ENCODE data around the gene OPCML.

The OPCML gene

DNA sequence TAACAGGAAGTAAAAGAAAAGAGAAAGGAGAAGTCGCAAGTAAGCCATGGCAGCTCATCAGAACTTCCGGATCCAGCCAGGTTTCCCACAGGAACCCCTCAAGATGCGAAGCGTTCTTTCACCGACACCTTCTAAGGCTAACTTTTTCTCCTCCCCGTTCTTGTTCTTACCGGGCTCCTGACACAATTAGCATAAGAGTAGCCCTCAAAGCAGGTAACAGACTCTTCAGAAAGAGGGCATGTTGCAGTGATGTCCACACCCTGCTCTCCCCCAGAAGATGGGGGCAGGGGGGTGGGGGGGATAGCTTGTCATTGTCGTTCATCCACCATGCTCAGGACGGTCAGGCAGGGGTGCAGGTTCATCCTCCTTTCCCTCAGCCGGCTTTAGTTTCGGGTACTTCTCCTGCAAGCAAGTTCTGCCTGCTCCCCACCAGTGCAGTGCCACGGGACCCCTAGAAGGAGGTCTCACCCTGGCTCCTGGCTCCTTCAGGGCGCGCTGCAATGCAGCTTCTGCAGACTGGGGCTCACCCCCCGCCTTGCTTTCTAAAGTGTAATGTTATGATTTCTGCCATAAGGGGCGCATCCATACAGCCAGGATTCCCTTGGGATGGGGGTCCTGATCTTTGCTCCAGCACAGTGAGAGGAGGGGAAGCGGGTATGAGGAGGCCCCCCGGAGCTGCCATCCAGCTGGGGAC, 2.3 kb downstream of the OPCML start:
- Histone ChIP-seq H3F3A (ENCODE audit: control insufficient read depth, insufficient read depth) (no peaks in the 10 kb centered on the region), H3K4me2 (ENCODE audit: low read length) (no peak overlapping the region), H3K9me3 (ENCODE audit: control insufficient read depth, insufficient read depth, low read length) (no peaks in the 10 kb centered on the region), H3K79me2 (ENCODE audit: control insufficient read depth, low read length) (no peaks in the 10 kb centered on the region), H3K4me1 (ENCODE audit: control insufficient read depth, low read length) (no peaks in the 10 kb centered on the region), H3K4me3 (ENCODE audit: low read length) (no peak overlapping the region), H3K9me2 (replicated peaks; ENCODE audit: control insufficient read depth, low read length) (no peaks in the 10 kb centered on the region), H3K27ac (ENCODE audit: low read depth, low read length) (no peak overlapping the region), H3K36me3 (ENCODE audit: control insufficient read depth, low read length) (no peaks in the 10 kb centered on the region), H3K27me3 (ENCODE audit: control insufficient read depth, low read length) (peaks cover 6% of the 10 kb centered on the region; the same call in 1 of the 2 replicates), H4K20me1 (ENCODE audit: control insufficient read depth, insufficient read depth, low read depth, low read length) (no peaks in the 10 kb centered on the region)
- TF ChIP-seq, protein P1, sequence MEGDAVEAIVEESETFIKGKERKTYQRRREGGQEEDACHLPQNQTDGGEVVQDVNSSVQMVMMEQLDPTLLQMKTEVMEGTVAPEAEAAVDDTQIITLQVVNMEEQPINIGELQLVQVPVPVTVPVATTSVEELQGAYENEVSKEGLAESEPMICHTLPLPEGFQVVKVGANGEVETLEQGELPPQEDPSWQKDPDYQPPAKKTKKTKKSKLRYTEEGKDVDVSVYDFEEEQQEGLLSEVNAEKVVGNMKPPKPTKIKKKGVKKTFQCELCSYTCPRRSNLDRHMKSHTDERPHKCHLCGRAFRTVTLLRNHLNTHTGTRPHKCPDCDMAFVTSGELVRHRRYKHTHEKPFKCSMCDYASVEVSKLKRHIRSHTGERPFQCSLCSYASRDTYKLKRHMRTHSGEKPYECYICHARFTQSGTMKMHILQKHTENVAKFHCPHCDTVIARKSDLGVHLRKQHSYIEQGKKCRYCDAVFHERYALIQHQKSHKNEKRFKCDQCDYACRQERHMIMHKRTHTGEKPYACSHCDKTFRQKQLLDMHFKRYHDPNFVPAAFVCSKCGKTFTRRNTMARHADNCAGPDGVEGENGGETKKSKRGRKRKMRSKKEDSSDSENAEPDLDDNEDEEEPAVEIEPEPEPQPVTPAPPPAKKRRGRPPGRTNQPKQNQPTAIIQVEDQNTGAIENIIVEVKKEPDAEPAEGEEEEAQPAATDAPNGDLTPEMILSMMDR (IDR thresholded peaks at IDR 0.05; ENCODE audit: low read depth, low read length, poor library complexity, severe bottlenecking), result no peak
- no peak for TF ChIP-seq EZH2phosphoT487 (IDR thresholded peaks at IDR 0.05; ENCODE audit: borderline replicate concordance, low read length)

- Histone ChIP-seq H3K27me3 (ENCODE audit: control insufficient read depth, low read length) (peaks cover 6% of the 10 kb centered on the region; the same call in 1 of the 2 replicates), H3K4me2 (ENCODE audit: low read length) (no peak overlapping the region), H3F3A (ENCODE audit: control insufficient read depth, insufficient read depth) (no peaks in the 10 kb centered on the region), H3K9me3 (ENCODE audit: control insufficient read depth, insufficient read depth, low read length) (no peaks in the 10 kb centered on the region), H3K4me3 (ENCODE audit: low read length) (no peak overlapping the region), H3K27ac (ENCODE audit: low read depth, low read length) (no peak overlapping the region), H4K20me1 (ENCODE audit: control insufficient read depth, insufficient read depth, low read depth, low read length) (no peaks in the 10 kb centered on the region), H3K4me1 (ENCODE audit: control insufficient read depth, low read length) (no peaks in the 10 kb centered on the region), H3K9me2 (replicated peaks; ENCODE audit: control insufficient read depth, low read length) (no peaks in the 10 kb centered on the region), H3K79me2 (ENCODE audit: control insufficient read depth, low read length) (no peaks in the 10 kb centered on the region), H3K36me3 (ENCODE audit: control insufficient read depth, low read length) (no peaks in the 10 kb centered on the region)
- TF ChIP-seq, protein P1 (IDR thresholded peaks at IDR 0.05; ENCODE audit: low read depth, low read length, poor library complexity, severe bottlenecking), result no peak
- TF ChIP-seq EZH2phosphoT487 (IDR thresholded peaks at IDR 0.05; ENCODE audit: borderline replicate concordance, low read length), result no peak
Measured at GRCh38 chr11:133526790-133527189, 5.5 kb downstream of the OPCML start.

DNA sequence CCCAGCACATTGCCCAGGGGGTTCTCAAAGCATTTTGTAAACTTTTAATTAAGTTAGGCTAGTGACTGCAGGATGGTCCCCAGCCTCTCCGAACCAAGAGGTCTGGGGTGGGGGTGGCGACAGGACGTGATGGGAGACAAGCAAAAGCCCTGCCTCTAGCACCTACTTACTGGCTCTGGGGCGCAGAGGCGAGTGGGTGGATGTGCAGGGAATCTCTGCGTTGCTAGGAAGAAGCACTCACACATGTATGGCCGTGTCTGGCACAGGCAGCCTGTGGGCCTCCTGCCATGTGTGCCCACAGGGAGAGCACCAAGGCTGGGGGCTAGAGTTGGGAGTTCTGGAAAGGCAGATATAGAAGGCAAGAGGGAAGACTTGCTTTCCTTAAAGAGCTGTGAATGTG, 6.3 kb downstream of the OPCML start:
- TF ChIP-seq, protein P1 (IDR thresholded peaks at IDR 0.05; ENCODE audit: low read depth, low read length, poor library complexity, severe bottlenecking), result no peak
- no peak for TF ChIP-seq EZH2phosphoT487 (IDR thresholded peaks at IDR 0.05; ENCODE audit: borderline replicate concordance, low read length)
- Histone ChIP-seq H3K9me3 (ENCODE audit: control insufficient read depth, insufficient read depth, low read length) (no peaks in the 10 kb centered on the region), H3K79me2 (ENCODE audit: control insufficient read depth, low read length) (no peaks in the 10 kb centered on the region), H3K4me2 (ENCODE audit: low read length) (no peak overlapping the region), H3K27me3 (ENCODE audit: control insufficient read depth, low read length) (peaks cover 6% of the 10 kb centered on the region; the same call in 1 of the 2 replicates), H3K4me3 (ENCODE audit: low read length) (no peak overlapping the region), H3K36me3 (ENCODE audit: control insufficient read depth, low read length) (no peaks in the 10 kb centered on the region), H3F3A (ENCODE audit: control insufficient read depth, insufficient read depth) (no peaks in the 10 kb centered on the region), H3K27ac (ENCODE audit: low read depth, low read length) (no peak overlapping the region), H3K4me1 (ENCODE audit: control insufficient read depth, low read length) (no peaks in the 10 kb centered on the region), H3K9me2 (replicated peaks; ENCODE audit: control insufficient read depth, low read length) (no peaks in the 10 kb centered on the region), H4K20me1 (ENCODE audit: control insufficient read depth, insufficient read depth, low read depth, low read length) (no peaks in the 10 kb centered on the region)

Data from DOHH2 (cell line).